Amniotic stem cell (primary cell): Measurements from ENCODE around the gene PIK3C2G.

Experiments used
- DNase-seq: peaks from one replicate; lab custom pipeline; 2025; lab: John Stamatoyannopoulos, UW

The PIK3C2G gene

DNA sequence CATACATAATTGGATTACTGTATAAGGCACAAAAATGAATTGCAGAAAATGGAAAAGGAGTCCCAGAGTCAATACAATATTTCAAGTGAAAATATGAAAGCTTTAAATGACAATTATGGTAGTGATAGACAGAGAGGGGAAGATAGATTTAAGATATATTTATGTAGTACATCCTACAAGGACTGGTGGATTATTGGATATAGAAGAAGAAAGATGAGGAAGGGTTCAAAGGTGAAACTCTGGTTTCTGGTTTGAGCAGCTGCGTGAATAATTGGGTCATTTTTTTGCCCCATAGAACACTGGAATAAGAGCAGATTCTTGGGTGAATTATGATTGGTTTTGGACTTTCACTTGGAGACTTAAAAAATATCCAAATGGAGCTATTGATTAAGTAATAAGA lies 19.4 kb downstream of the PIK3C2G start:
- DNase-seq: no peak

DNA sequence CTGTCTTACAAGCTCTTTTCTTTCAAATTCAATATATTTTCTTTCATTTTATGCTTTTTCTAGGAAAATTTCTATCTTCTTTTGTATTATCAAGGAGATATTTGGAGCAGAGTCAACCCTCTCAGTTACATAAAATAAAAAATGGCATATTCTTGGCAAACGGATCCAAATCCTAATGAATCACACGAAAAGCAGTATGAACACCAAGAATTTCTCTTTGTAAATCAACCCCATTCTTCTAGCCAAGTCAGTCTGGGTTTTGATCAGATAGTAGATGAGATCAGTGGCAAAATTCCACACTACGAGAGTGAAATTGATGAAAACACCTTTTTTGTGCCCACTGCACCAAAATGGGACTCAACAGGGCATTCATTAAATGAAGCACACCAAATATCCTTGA lies 20.6 kb downstream of the PIK3C2G start:
- no peak for DNase-seq

DNA sequence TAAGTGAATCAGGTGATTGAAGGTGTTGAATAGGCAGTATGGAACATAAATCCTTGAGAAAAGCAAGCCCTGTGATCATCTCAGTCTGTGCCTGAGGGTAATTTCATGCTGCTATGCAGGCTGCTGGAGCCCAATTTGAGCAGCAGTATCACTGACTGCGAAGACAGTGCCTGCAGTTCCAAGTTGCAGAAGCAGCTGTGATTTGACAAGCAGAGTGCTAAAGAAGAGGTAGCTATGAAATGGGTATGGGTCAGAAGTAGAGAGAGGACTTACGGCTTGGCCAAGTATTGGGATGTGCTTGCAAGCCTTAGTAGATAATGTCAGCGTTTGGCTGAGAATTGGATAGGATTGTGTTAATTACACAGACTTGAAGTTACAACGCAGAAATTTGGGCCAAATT lies 22.5 kb downstream of the PIK3C2G start:
- DNase-seq: no peak

DNA sequence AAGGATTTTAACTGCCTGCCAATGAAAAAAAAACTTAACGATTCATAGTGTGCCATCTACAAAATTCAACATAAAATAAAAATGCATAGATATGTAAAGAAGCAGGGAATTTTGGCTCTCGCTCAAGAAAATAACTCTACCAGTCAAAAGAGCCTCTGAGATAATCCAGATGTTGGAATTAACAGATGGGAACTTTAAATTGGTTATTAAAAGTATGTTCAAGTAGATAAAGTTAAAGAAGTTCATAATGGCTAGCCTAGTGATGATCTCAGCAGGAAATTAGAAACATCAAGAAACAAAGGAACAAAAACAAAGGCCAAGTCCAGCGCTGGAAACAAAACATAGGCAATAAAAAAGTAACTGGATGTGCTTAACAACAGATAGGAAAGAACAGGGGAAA lies 23.1 kb downstream of the PIK3C2G start:
- DNase-seq: no peak

DNA sequence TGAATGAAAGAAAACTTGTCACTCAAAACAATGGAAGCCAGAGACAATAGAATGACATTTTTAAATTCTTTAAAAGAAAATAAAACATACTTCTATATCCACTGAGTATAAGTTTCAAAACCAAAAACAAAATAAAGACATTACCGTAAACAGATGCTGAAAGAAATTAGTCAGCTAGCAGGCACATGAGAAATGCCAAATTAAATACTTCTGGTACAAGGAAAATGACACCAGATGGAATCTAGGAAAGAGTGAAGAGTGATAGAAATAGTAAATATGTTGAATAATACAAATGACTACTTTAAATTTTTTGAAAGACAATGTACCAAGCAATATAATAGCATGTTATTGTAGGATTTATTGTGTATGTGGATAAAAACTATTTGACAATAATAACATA lies 23.8 kb downstream of the PIK3C2G start:
- no peak for DNase-seq

DNA sequence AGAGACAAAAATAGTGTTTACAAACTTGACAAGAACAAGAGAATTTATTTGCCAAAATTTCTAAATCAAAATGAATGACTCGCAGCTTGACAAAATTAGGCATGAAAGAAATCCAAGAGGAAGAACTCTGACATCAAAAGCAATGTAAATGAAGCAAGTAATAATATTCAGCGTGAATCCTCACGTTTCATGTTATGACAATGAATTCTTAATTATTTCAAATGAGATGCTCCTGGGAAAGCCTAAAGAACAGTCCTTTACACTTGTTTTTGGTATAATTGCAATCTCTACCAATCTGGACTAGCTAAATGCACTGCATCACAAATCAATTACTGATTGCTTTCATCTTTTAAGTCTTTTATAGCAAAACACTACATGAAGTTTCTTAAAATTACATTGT lies 29.1 kb downstream of the PIK3C2G start:
- no peak for DNase-seq

DNA sequence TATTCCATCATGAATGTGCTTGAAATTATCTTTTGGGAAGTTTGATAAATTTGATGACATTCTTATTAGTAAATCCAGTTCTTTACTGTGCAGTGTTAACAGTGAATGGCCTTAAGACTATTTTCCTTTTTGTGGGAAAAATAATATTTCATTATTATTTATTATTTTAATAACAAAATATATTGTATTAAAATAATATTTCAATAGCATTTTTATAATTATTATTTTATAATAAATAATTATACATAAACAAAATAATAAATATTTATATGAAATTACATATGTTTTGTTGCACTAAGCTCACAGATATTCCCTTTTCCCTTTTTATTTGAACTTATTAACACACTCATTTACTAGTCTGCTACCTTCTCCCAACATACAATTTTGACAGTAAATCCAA lies 33.6 kb downstream of the PIK3C2G start:
- DNase-seq: no peak

DNA sequence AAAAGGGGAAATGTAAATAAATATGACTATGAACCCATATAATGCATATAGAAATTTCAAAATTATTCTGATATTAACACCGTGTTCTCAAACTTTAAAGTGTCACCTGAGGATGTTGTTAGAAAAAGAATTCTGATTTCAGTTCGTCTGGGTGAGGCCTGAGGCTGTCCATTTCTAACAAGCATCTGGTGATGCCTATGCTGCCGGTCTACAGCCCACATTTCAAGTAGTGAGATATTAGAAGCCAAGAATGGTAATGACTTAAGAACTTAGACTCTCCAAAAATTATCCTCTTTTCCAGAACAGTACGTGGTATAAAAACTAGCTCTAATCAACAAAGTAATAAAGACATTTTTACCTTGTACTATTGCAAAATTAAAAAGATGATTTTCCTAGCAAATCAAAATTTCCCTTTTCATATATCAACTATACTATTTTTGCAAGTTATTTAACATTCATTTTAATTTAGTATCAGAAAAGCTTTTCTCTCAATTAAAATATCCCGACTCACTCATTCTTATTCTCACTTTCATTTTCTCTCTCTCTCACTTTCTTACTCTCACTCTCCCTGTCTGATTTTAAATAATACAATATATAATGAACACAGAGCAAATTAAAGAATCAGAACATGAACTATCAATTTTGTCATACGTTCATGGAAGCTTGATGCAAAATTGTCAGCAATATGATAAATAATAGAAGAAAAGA lies 35.0 kb downstream of the PIK3C2G start:
- no peak for DNase-seq

DNA sequence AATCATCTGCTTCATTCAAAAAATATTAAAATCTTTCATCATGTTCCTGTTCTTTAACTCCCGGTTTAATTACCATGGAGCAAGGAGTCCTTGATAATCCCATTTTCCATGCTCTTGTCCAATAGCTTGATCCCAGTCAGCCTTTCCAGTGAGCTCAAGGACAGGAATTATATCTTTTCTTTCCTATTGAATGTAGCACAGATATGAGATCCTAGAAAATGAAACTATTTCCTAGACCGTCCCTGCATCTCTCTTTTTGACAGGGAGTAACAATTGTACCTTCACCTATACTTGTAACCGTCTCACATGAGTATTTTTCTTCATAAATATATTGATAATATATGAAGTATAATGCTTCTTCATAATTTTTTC lies 35.6 kb downstream of the PIK3C2G start:
- DNase-seq: no peak

DNA sequence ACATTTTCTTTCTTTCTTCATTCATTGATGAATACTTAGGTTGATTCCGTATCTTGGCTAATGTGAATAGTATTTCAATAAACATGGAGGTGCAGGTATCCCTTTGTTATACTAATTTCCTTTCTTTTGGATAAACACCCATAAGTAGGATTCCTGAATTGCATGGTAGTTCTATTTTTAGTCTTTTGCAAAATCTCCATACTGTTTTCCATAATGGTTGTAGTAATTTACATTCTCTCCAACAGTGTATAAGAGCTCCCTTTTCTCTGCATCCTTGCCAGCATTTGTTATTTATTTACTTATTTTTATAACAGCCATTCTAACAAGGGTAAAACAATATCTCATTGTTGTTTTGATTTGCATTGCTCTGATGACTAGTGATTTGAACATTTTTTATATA lies 36.6 kb downstream of the PIK3C2G start:
- no peak for DNase-seq

DNA sequence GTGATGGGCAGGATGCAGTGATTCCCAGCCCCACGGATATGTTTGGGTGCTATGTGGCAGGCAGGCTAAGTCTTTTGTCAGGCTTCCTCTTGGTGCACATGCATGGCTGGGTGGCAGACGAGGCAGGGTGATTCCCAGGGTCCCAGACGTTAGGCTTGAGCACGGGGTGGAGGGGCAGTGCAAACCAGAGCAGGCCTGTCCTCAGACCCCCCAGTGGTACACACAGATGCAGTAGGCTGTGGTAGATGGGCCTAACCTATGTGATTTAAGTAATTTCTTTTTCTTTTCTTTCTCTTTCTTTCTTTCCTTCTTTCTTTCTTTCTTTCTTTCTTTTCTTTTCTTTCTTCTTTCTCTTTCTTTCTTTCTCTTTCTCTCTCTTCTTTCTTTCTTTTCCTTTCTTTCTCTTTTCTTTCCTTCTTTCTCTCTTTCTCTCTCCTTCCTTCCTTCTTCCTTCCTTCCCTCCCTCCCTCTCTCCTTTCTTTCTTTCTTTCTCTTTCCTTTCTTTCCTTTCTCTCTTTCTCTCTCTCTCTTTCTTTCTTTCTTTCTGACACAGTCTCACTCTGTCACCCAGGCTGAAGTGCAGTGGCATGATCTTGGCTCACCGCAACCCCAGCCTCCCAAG lies 41.6 kb downstream of the PIK3C2G start:
- DNase-seq: no peak

DNA sequence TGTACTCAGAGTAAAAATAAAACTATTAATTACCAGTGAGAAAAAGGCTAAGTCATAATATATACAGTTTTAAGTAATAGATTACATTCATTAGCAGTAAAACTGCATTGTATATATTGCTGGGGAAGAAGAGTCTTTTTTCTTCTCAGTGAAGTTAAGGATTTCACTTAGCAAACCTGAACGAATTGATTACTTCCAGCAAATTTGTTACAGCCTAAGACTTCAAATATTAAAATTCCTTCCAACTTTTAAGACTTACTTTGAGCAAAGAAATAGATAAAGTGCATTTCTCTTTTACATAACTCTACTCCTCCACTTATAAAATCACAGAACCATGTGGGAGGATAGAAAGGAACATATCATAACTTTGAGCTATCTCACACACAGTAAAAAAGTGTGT lies 43.3 kb downstream of the PIK3C2G start:
- no peak for DNase-seq

DNA sequence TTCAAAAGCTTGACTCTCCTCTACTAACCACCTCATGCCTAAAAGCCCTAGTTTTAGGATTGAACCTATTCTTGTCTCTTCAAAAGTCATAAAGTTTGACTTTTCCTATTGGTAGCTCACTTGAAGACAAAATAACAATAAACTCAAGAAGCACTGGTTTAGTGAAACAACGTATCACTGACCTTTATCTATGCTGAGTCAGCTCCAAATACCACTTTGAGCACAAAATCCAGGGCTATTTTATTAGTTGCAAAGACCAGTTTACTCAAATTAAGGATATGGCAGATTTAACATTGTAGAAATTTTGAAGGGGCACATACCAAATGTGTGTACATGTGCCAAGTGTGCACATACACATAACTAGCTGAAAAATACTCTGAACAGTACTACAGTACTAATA lies 45.0 kb downstream of the PIK3C2G start:
- no peak for DNase-seq

DNA sequence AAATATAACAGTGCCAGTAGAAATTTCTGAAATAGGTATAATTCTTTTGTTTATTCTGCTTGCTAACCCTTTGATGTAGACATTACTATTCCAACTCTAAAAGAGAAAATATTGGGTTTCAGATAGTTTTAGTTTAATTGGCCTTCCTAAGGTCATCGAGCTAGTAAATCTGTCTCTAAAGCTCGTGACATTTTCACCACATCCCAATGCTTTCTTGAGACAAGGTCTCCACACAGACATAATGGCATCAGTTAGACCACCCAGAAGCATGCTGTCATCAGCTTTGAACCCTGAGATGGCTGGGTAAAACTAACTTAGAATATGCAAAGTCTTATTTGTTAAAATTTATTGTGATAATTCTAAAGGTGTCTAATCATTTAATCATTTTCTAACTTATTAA lies 52.0 kb downstream of the PIK3C2G start:
- no peak for DNase-seq

DNA sequence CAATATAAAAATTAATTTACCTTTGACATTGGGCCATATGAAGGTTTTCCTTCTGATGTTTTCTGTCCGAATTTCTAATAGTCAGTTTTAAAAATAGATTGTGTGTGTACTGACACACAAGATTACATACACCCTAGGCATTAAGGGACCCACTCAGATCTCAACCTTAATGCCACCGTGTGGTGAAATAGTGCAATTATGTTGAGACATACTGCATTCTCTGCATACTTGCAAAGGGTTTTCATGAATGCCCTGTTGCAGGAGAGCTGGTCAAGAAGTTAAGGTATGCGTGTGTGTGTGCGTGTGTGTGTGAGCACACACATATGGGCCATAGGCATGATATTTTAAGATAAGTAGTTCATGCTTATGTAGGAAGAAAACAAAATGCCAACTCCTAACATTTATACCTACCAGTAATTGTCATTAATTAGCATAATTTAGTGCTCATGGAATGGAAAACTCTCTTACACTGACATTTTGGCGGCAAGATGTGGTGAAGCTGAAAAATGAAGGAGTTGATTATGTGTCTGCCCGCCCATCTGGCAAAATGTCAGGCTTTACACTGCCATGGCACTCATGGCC lies 58.8 kb downstream of the PIK3C2G start:
- peak; percentile 34 for DNase-seq

DNA sequence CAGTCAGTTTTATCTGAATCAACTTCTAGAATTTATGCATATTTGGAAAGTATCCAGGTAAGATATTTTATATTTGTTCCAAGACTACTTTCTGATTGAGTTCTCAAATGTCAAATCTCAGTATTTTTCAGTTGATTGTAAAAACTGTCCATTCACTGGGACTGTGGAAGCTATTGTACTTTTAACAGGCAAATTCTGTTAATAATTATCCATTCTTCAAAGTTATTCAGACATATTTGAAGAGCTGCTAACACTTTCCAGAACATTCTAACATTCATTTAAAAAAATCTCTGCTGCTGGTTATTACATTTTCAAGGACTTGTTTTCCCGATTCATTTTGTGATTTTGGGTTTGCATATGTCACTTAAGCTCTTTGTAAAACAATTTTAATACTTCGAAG lies 59.7 kb downstream of the PIK3C2G start:
- no peak for DNase-seq

DNA sequence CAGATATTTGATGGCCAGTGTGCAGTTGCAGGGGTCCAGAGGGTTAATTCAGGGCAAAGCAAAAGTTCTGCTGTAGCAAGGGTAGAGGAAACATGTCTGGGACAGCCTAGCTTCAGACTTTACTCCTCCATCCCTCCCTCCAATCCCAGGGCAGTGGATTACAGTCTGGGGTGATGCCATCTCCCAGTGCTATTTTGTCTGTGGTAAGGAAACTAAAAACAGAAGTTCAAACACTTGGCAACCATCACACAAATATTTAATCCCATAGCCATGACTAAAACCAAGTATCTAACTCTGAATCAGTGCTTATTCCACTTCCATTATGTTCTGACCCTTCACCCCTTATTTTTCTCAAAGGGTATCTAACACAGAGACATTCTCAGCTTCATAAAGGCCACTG lies 61.8 kb downstream of the PIK3C2G start:
- no peak for DNase-seq

DNA sequence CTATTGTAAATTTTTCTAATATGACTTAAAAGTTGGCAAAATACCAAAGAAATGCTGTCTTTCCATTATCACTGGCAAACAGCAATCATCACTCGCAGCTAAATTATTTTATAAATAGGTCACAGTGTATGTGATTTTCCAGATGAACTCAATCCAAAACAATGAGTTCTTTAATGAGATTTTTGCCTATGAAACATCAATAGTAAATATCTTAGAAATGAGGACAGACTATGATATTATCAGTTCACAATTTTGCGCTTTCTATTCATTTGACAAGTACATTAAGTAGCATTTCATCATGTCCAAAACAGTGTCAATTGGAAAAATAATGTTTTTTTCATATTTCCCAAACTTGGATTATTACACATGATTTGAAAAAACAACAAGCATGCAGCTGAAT lies 65.7 kb downstream of the PIK3C2G start:
- no peak for DNase-seq

DNA sequence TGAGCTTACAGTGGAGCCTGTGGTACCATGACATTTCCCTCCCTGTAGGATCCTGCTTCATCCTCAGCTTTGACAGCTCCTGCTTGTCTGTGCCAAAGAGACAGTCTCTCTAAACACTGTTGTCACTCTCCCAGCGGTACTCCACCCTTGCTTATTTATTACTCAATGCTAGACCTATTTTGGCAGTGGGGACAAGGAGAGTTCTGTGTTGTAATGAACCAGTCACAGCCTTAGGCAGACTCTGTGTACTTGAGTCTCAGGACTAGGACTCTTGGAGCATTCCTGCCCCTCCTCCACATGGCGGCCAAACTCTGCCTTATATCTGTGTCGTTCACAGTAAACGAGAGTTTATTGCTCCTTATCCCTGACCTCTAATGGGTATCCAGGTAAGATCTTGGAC lies 70.9 kb downstream of the PIK3C2G start:
- no peak for DNase-seq

DNA sequence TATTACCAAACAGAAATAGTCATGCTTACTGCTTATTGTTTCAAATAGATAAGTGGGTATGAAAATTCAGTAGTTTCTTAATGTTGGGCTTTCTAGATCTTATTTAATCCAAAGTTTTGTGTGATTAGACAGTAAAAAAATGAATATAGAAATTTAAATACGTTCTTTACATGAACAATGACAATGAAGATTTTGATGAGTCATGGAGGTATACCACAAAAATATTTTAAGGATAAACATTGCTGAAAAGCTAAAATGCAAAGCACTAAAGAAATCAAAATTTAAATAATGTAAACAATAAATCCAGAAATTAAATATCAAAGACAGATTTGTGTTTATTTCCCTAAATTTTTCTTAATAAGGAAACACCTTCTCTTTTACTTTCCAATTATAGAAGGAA lies 78.3 kb downstream of the PIK3C2G start:
- no peak for DNase-seq

DNA sequence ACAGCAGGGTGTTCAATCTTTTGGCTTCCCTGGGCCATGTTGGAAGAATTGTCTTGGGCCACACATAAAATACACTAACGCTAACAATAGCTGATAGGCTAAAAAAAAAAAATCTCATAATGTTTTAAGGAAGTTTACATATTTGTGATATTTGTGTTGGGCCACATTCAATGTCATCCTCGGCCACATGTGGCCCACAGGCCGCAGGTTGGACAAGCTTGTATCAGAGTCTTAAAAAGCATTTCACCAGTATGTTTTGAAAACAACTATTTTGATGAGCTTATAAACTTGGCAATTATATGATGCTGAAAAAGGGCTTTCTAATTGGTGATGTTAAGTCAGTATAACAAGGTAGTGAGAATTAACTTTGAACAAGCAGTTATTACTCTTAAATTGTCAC lies 78.9 kb downstream of the PIK3C2G start:
- no peak for DNase-seq

DNA sequence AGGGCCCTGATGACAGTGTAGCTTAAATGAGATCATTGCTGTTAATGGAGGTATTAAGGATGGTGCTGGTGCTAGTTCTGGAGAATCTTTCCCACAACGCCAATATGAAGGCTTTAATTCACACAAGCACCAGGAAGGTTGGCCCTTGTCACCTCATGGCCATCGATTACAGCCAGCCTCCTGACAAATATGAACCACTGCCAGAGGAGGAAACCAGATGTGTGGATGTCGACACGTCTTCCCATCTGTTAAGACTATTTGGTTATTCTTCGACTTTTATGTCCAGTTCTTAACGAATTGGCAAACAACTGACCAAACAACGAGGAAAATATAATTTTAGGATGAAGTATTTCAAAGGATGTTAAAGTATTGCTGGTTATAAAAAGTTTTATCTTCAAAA lies 79.5 kb downstream of the PIK3C2G start:
- DNase-seq: no peak

DNA sequence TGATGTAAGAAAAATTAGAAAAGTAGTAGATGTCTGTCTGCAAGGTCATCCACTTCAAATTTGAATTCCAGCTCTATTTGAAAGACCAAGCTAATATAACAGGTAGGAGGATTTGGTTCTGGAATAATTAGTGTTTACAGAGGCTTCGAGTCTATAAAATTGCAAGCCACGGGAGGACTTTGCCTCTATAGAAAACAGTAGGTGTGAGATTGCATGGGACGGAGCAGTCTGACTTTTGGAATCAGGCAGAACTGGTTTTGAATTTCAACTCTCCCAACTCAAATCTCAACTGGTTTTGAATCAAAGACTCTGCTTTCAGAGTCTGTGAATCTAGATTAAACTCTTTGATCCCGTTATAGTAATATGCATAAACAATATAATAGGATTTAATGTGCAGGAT lies 82.4 kb downstream of the PIK3C2G start:
- no peak for DNase-seq
